Measurements from ENCODE around the gene KDM4B. TPM values are rescaled to one million over a fixed set of nuclear protein-coding genes. Genes with fewer than 3 reads are reported as not detected.

The KDM4B gene
- total and polyA plus RNA-seq, 9 of the 15 experiments (the other 6 are each of a cell fraction or from before 2014, with no cell fraction given), result 0.21 to 29.9 (median 7.3) TPM

DNA sequence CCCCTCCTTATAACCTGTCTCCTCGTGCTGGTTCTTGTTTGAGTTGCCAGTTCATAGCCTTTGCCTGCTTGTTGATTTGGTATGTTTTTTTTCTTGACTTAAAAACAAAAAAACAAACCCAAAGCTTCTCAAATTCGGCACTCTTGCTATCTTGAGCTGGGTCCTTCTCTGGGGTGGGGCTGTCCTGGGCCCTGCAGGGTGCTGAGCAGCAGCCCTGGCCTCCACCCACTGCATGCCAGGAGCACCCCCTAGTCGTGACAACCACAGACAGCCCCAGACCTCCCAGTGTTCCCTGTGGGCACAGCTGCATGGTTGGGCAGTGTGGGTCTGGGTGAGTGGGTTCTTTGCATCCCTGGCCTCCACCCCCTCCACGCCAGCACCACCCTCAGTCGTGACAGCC lies 27.8 kb downstream of the KDM4B start (continued):
- no peak for TF ChIP-seq ATF1 (CRISPR knock-in tag; IDR thresholded peaks at IDR 0.05)
- no peak for TF ChIP-seq ATF1 (tag; IDR thresholded peaks at IDR 0.05)

DNA sequence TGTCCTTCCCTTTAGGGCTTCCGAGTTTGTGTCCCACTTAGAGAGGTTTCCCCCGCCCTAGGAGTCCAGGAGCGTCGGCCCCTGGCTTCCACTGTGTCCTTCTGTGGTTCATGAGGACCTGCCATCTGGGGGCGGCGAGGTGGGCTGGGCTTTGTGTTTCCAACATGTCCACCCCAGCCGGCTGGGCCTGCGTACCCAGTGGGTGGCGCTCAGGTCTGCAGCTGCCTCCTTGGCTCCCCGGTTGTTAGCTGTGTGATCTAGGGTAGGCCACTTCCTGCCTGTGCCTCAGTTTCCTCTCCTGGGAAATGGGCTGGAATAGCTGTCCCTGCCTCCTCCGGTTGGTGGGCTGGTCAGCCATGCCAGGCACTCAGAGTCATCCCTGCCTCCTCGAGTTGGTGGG lies 28.4 kb downstream of the KDM4B start:
- in situ Hi-C loops (cut with MboI) (no loop called here), intact Hi-C loops (cut with micrococcal nuclease) (no loop called here)
- Histone ChIP-seq H2AFZ (ENCODE audit: low read depth, low read length) (no peak overlapping the region), H3K27ac (ENCODE audit: extremely low read depth, low read depth, low read length) (no peak overlapping the region), H3K27me3 (ENCODE audit: control insufficient read depth in 2 of 2, insufficient read depth in 2 of 2, low read length in 2 of 2) (no peaks in the 10 kb centered on the region), H3K9me3 (replicated peaks; ENCODE audit: control insufficient read depth, insufficient read depth, low read depth, low read length) (no peaks in the 10 kb centered on the region), H3K36me3 (ENCODE audit: control insufficient read depth, insufficient read depth, low read length) (peaks cover 13% of the 10 kb centered on the region; the same call in 2 of the 3 replicates), H4K20me1 (replicated peaks; ENCODE audit: control insufficient read depth, insufficient read depth, low read length) (peaks cover 25% of the 10 kb centered on the region), H3K9me1 (ENCODE audit: control insufficient read depth, insufficient read depth, low read length) (no peaks in the 10 kb centered on the region), H3K4me2 (ENCODE audit: insufficient read depth, low read length) (no peak overlapping the region), H3K4me1 (replicated peaks in 1 of 2; ENCODE audit: control insufficient read depth in 2 of 2, insufficient read depth in 2 of 2, low read length in 2 of 2) (peaks cover under 1 to 9% of the 10 kb centered on the region in 2 experiments; a peak in 2 of 5 replicates), H3K79me2 (ENCODE audit: control insufficient read depth, insufficient read depth, low read length) (peaks cover 66% of the 10 kb centered on the region), H3K4me3 (no peak overlapping the region), H3K9ac (ENCODE audit: insufficient read depth in 1 of 2, low read depth in 2 of 2, low read length in 2 of 2) (no peak overlapping the region)
- FAIRE-seq (no peak), ATAC-seq (no peak), DNase-seq (ENCODE audit: extremely low read depth in 1 of 4, low spot score in 3 of 4) (no peak)
- TF ChIP-seq ATF1 (CRISPR knock-in tag; IDR thresholded peaks at IDR 0.05) (no peak), ATF1 (tag; IDR thresholded peaks at IDR 0.05) (no peak), MED1 (CRISPR knock-in tag; IDR thresholded peaks at IDR 0.05; ENCODE audit: borderline replicate concordance) (no peak), CBX1 (IDR thresholded peaks at IDR 0.05; ENCODE audit: low read depth) (no peak), MTF1 (CRISPR knock-in tag; IDR thresholded peaks at IDR 0.05; ENCODE audit: borderline replicate concordance) (no peak), C11orf30 (IDR thresholded peaks at IDR 0.05; ENCODE audit: low read depth) (no peak), ZNF584 (CRISPR knock-in tag; IDR thresholded peaks at IDR 0.05; ENCODE audit: low read depth) (no peak), CTBP1 (IDR thresholded peaks at IDR 0.05; ENCODE audit: borderline replicate concordance) (no peak), ZNF41 (CRISPR knock-in tag; conservative IDR thresholded peaks at IDR 0.05) (no peak), ZNF785 (CRISPR knock-in tag; IDR thresholded peaks at IDR 0.05) (no peak)
- TF ChIP-seq, protein P1, sequence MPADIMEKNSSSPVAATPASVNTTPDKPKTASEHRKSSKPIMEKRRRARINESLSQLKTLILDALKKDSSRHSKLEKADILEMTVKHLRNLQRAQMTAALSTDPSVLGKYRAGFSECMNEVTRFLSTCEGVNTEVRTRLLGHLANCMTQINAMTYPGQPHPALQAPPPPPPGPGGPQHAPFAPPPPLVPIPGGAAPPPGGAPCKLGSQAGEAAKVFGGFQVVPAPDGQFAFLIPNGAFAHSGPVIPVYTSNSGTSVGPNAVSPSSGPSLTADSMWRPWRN (IDR thresholded peaks at IDR 0.05; ENCODE audit: low read depth), result no peak
- ChIA-PET CTCF (ENCODE audit: low intra/inter-chr PET ratio) (no interaction called here), POLR2A (interaction anchor here (1.6 to 2.2 kb wide), 2 partner anchors 10 to 29 kb away, joined by 4 to 10 read pairs; partner anchors contain the start of gene KDM4B)
- WGBS (ENCODE audit: insufficient coverage, low coverage, missing lambda C conversion rate), result 82% methylated on average over 12 of the region's 12 CpGs
- BruUV-seq (replicated peaks), result no TSS peak
